Measurements from ENCODE around the gene LRRC8B. TPM values are rescaled to one million over a fixed set of nuclear protein-coding genes. Genes with fewer than 3 reads are reported as not detected.

LRRC8B gene
- total and polyA plus RNA-seq, 9 of the 15 experiments (the other 6 are each of a cell fraction or from before 2014, with no cell fraction given), result 4.3 to 43.7 (median 14.4) TPM

DNA sequence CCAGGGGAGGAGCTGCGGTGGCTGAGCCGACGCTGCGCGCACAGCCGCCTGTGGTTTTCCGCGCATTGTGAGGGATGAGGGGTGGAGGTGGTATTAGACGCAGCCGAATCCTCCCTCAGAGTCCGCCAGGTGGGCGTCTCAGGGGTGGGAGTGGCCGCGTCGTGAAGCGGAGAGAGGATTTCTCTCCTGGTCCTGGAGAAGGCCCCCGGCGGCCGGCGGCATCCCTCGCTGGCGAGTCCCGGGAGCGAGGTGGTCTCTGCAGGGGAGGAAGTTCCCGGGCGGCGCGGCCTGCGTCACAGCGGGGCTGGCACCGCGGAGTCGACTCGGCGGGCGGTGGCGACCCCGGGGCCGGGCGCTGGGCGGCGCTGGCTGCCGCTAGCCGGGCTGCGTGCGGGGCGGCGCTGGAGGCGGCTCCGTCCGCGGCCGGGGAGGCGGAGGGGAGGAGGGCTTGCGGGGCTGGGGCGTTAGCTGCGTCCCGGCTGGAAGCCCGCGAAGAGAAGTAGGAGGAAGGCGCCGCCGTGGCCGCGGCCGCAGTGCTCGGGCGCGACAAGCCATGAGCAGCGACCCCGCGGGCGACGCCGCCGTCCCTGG, 108.1 kb downstream of the LRRC8B start, which contains the start of gene LRRC8C:
TSS of gene LRRC8C (plus strand) at position 464 of the 591 bp plus-strand sequence. CDS start 53,354 bp downstream, outside the sequence.
- Histone ChIP-seq H3K9me1 (ENCODE audit: control insufficient read depth, insufficient read depth, low read length) (no peaks in the 10 kb centered on the region), H3K9me3 (replicated peaks; ENCODE audit: control insufficient read depth, insufficient read depth, low read depth, low read length) (no peaks in the 10 kb centered on the region), H3K9ac (ENCODE audit: insufficient read depth in 1 of 2, low read depth in 2 of 2, low read length in 2 of 2) (peak within 1 kb of the TSS; percentile 76 to 98), H3K4me1 (replicated peaks in 1 of 2; ENCODE audit: control insufficient read depth in 2 of 2, insufficient read depth in 2 of 2, low read length in 2 of 2) (peaks cover 13 to 20% of the 10 kb centered on the region in 2 experiments), H3K27me3 (ENCODE audit: control insufficient read depth in 2 of 2, insufficient read depth in 2 of 2, low read length in 2 of 2) (no peaks in the 10 kb centered on the region), H3K4me2 (ENCODE audit: insufficient read depth, low read length) (peak within 1 kb of the TSS; percentile 93), H2AFZ (ENCODE audit: low read depth, low read length) (peak within 1 kb of the TSS; percentile 92), H4K20me1 (replicated peaks; ENCODE audit: control insufficient read depth, insufficient read depth, low read length) (no peaks in the 10 kb centered on the region), H3K79me2 (ENCODE audit: control insufficient read depth, insufficient read depth, low read length) (peaks cover 38% of the 10 kb centered on the region), H3K4me3 (peak within 1 kb of the TSS; percentile 76), H3K36me3 (ENCODE audit: control insufficient read depth, insufficient read depth, low read length) (no peaks in the 10 kb centered on the region), H3K27ac (ENCODE audit: extremely low read depth, low read depth, low read length) (peak within 1 kb of the TSS; percentile 67)
- 1% methylated on average over 49 of the region's 76 CpGs for WGBS (ENCODE audit: insufficient coverage, low coverage, missing lambda C conversion rate)
- intact Hi-C loops (cut with micrococcal nuclease), result loop anchor here (1.0 to 5.0 kb wide), 3 partner anchors 70 to 355 kb away; no protein-coding TSS in a partner anchor
- no TSS peak for BruUV-seq (replicated peaks)
- DNase-seq (ENCODE audit: extremely low read depth in 1 of 4, low spot score in 3 of 4) (peak; percentile 79 to 87 (median 80)), ATAC-seq (peak; percentile 95), FAIRE-seq (no peak)
- in situ Hi-C loops (cut with MboI), result loop anchor here (5.0 kb wide), 3 partner anchors 70 to 360 kb away; no protein-coding TSS in a partner anchor
- CTCF ChIA-PET (ENCODE audit: low intra/inter-chr PET ratio), result interaction anchor here (0.6 to 3.1 kb wide), 4 partner anchors 130 to 286 kb away, joined by 3 to 29 read pairs (median 4); no protein-coding TSS in a partner anchor
- POLR2A ChIA-PET, result interaction anchor here (0.6 to 1.2 kb wide), 6 partner anchors 9 to 189 kb away, joined by 3 to 6 read pairs (median 4); no protein-coding TSS in a partner anchor
- TF ChIP-seq CREM (IDR thresholded peaks at IDR 0.05; ENCODE audit: low read depth) (peak; percentile 62), MEF2D (tag; conservative IDR thresholded peaks at IDR 0.05; ENCODE audit: low read depth) (no peak), ZNF263 (CRISPR knock-in tag; IDR thresholded peaks at IDR 0.05; ENCODE audit: borderline replicate concordance) (peak; percentile 51; the same call in 1 of the 2 replicates), ATF1 (CRISPR knock-in tag; IDR thresholded peaks at IDR 0.05) (no peak), ATF1 (tag; IDR thresholded peaks at IDR 0.05) (peak; percentile 78), TEAD1 (CRISPR knock-in tag; IDR thresholded peaks at IDR 0.05) (0 out of 4 replicates have a peak, but pooled peaks of 1 of the 2 experiments have one; percentile 28), ZNF217 (CRISPR knock-in tag; IDR thresholded peaks at IDR 0.05) (no peak), CXXC5 (CRISPR knock-in tag; IDR thresholded peaks at IDR 0.05) (peak; percentile 79), HMG20B (CRISPR knock-in tag; IDR thresholded peaks at IDR 0.05) (no peak), POLR2A (conservative IDR thresholded peaks at IDR 0.05) (peak; percentile 47; the same call in 1 of the 2 replicates), RNF2 (IDR thresholded peaks at IDR 0.05) (no peak), SMARCB1 (IDR thresholded peaks at IDR 0.05; ENCODE audit: insufficient read length, low read depth) (no peak)
- TF ChIP-seq, protein P1, sequence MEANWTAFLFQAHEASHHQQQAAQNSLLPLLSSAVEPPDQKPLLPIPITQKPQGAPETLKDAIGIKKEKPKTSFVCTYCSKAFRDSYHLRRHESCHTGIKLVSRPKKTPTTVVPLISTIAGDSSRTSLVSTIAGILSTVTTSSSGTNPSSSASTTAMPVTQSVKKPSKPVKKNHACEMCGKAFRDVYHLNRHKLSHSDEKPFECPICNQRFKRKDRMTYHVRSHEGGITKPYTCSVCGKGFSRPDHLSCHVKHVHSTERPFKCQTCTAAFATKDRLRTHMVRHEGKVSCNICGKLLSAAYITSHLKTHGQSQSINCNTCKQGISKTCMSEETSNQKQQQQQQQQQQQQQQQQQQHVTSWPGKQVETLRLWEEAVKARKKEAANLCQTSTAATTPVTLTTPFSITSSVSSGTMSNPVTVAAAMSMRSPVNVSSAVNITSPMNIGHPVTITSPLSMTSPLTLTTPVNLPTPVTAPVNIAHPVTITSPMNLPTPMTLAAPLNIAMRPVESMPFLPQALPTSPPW (CRISPR knock-in tag; IDR thresholded peaks at IDR 0.05), result peak; percentile 86
- TF ChIP-seq, protein P2, sequence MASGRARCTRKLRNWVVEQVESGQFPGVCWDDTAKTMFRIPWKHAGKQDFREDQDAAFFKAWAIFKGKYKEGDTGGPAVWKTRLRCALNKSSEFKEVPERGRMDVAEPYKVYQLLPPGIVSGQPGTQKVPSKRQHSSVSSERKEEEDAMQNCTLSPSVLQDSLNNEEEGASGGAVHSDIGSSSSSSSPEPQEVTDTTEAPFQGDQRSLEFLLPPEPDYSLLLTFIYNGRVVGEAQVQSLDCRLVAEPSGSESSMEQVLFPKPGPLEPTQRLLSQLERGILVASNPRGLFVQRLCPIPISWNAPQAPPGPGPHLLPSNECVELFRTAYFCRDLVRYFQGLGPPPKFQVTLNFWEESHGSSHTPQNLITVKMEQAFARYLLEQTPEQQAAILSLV (tag; IDR thresholded peaks at IDR 0.05), result no peak
- TF ChIP-seq, protein P3, sequence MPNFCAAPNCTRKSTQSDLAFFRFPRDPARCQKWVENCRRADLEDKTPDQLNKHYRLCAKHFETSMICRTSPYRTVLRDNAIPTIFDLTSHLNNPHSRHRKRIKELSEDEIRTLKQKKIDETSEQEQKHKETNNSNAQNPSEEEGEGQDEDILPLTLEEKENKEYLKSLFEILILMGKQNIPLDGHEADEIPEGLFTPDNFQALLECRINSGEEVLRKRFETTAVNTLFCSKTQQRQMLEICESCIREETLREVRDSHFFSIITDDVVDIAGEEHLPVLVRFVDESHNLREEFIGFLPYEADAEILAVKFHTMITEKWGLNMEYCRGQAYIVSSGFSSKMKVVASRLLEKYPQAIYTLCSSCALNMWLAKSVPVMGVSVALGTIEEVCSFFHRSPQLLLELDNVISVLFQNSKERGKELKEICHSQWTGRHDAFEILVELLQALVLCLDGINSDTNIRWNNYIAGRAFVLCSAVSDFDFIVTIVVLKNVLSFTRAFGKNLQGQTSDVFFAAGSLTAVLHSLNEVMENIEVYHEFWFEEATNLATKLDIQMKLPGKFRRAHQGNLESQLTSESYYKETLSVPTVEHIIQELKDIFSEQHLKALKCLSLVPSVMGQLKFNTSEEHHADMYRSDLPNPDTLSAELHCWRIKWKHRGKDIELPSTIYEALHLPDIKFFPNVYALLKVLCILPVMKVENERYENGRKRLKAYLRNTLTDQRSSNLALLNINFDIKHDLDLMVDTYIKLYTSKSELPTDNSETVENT (CRISPR knock-in tag; IDR thresholded peaks at IDR 0.05), result no peak
- TF ChIP-seq, protein P4, sequence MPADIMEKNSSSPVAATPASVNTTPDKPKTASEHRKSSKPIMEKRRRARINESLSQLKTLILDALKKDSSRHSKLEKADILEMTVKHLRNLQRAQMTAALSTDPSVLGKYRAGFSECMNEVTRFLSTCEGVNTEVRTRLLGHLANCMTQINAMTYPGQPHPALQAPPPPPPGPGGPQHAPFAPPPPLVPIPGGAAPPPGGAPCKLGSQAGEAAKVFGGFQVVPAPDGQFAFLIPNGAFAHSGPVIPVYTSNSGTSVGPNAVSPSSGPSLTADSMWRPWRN (IDR thresholded peaks at IDR 0.05; ENCODE audit: low read depth), result no peak; the same call in 1 of the 2 replicates
